Neural crest cell (in vitro differentiated cells): ENCODE results near the gene CHTF18. TPM values are rescaled to one million over a fixed set of nuclear protein-coding genes. Genes with fewer than 3 reads are reported as not detected.

Source experiments
- DNase-seq: peaks from one replicate; pipeline ENCODE4 v3.0.0; 2021; ENCODE audit warnings: low read depth, mixed read lengths, low spot score
- H3K27ac Mint-ChIP-seq: one replicate; pipeline ENCODE4 v1.8.0; 2021; ENCODE audit warnings: mild to moderate bottlenecking, mixed read lengths; ENCODE audit not compliant: unreplicated experiment
- H3K27me3 Mint-ChIP-seq: 2 replicates; pipeline ENCODE4 v1.8.0; 2021; ENCODE audit warnings: low read depth, mild to moderate bottlenecking, mixed read lengths
- H3K36me3 Mint-ChIP-seq: 2 replicates; pipeline ENCODE4 v1.8.0; 2021; ENCODE audit warnings: low read depth, mild to moderate bottlenecking, mixed read lengths
- H3K4me1 Mint-ChIP-seq: 2 replicates; pipeline ENCODE4 v1.8.0; 2021; ENCODE audit warnings: mixed read lengths
- H3K4me3 Mint-ChIP-seq: one replicate; pipeline ENCODE4 v1.8.0; 2021; ENCODE audit warnings: mild to moderate bottlenecking, mixed read lengths
- H3K9me3 Mint-ChIP-seq: 2 replicates; pipeline ENCODE4 v1.8.0; 2021; ENCODE audit warnings: mixed read lengths
- CTCF ChIP-seq: fragments of 200-600 bp; sonication (generic); conservative IDR thresholded peaks from 2 replicates; pipeline ENCODE4 v1.5.0; 2021; ENCODE audit warnings: antibody characterized with exemption, mild to moderate bottlenecking
- total RNA-seq: library from RNA; stranded (reverse); gene quantifications from 2 replicates; pipeline ENCODE4 v1.2.1, GENCODE V29; 2021

CHTF18 gene
- total RNA-seq, 1 donor from 2014 or later: 169 TPM

- Mint-ChIP-seq H3K4me3 (peak overlapping the region; percentile 93), H3K9me3 (peaks cover 2% of the 10 kb centered on the region), H3K36me3 (peaks cover 3% of the 10 kb centered on the region), H3K4me1 (peaks cover 5% of the 10 kb centered on the region), H3K27me3 (peaks cover 71% of the 10 kb centered on the region), H3K27ac (peak overlapping the region; percentile 71)
- no peak for TF ChIP-seq CTCF
- DNase-seq: peak; percentile 72
Measured at GRCh38 chr16:807347-808084, 19.1 kb downstream of the CHTF18 start.

- no peak for TF ChIP-seq CTCF
- H3K27ac Mint-ChIP-seq: peak overlapping the region; percentile 71
- peaks cover 70% of the 10 kb centered on the region for H3K27me3 Mint-ChIP-seq
- H3K36me3 Mint-ChIP-seq: peaks cover 3% of the 10 kb centered on the region
- no peak for DNase-seq
- H3K9me3 Mint-ChIP-seq: peaks cover 2% of the 10 kb centered on the region
- H3K4me3 Mint-ChIP-seq: peak overlapping the region; percentile 93
- H3K4me1 Mint-ChIP-seq: peaks cover 5% of the 10 kb centered on the region
Measured at GRCh38 chr16:808085-808386, 19.6 kb downstream of the CHTF18 start.

GRCh38 chr16:813204-813915 lies 24.9 kb downstream of the CHTF18 start:
- H3K4me1 Mint-ChIP-seq: peaks cover 4% of the 10 kb centered on the region

GRCh38 chr16:813916-814412 lies 25.5 kb downstream of the CHTF18 start:
- TF ChIP-seq CTCF: peak; percentile 7
- Mint-ChIP-seq H3K36me3 (no peaks in the 10 kb centered on the region), H3K9me3 (no peaks in the 10 kb centered on the region), H3K4me3 (no peak overlapping the region), H3K27me3 (peaks cover 47% of the 10 kb centered on the region), H3K4me1 (peaks cover 4% of the 10 kb centered on the region), H3K27ac (no peak overlapping the region)
- no peak for DNase-seq

More at GRCh38 chr16:813204-813915, 24.9 kb downstream of the CHTF18 start:
- peaks cover 53% of the 10 kb centered on the region for H3K27me3 Mint-ChIP-seq
- no peak overlapping the region for H3K27ac Mint-ChIP-seq
- peak overlapping the region; percentile 57 for H3K4me3 Mint-ChIP-seq
- TF ChIP-seq CTCF: peak; percentile 79
- H3K36me3 Mint-ChIP-seq: no peaks in the 10 kb centered on the region
- DNase-seq: peak; percentile 70
- no peaks in the 10 kb centered on the region for H3K9me3 Mint-ChIP-seq

DNA sequence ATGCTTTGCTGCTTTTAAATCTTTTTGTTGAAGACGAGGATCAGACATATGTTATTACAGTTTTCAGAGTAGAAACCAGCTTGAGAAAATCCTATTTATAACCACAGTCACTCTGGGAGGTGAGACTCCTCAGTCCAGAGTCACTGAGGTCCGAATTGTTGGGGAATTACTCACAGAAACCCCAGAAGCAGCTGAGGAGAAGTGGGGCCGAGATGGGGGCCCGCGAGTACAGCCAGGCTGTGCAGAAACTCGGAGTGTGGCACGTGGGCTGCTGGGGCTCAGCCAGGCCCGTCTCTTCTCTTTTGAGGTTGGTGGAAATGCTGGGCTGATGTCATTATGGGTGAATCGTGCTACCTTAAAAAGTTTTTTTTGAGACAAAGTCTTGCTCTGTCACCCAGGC lies 26.6 kb downstream of the CHTF18 start:
- H3K27ac Mint-ChIP-seq: no peak overlapping the region

More for the DNA sequence above, 26.6 kb downstream of the CHTF18 start:
- no peaks in the 10 kb centered on the region for H3K36me3 Mint-ChIP-seq
- peaks cover 44% of the 10 kb centered on the region for H3K27me3 Mint-ChIP-seq
- no peak overlapping the region for H3K4me3 Mint-ChIP-seq
- DNase-seq: no peak
- TF ChIP-seq CTCF: no peak
- H3K9me3 Mint-ChIP-seq: no peaks in the 10 kb centered on the region
- H3K4me1 Mint-ChIP-seq: peaks cover 4% of the 10 kb centered on the region
